GM19240 (cell line): ENCODE data around the gene LTF.
"Not testable (repeated sequence)": the region's sequence is repeated elsewhere in the genome, so short reads cannot be mapped to it uniquely, and the experiment has no call there.

Source experiments
- DNase-seq: peaks from one replicate; pipeline ENCODE4 v3.0.0; 2011; ENCODE audit warnings: low spot score; ENCODE audit not compliant: insufficient read length

The LTF gene

GRCh38 chr3:46464326-46465195 is at the start of gene LTF:
Gene LTF (minus strand): TSS chr3:46464905. CDS start chr3:46464867, 38 bp downstream.
- DNase-seq: no peak

- DNase-seq: no peak
Observed at GRCh38 chr3:46512191-46512749, 47.6 kb upstream of the LTF start.

GRCh38 chr3:46509661-46510187 is 45.0 kb upstream of the LTF start:
- DNase-seq: no peak

GRCh38 chr3:46508850-46509591 is 44.3 kb upstream of the LTF start:
- DNase-seq: no peak

- no peak for DNase-seq
Observed at GRCh38 chr3:46506526-46506925, 41.8 kb upstream of the LTF start.

DNA sequence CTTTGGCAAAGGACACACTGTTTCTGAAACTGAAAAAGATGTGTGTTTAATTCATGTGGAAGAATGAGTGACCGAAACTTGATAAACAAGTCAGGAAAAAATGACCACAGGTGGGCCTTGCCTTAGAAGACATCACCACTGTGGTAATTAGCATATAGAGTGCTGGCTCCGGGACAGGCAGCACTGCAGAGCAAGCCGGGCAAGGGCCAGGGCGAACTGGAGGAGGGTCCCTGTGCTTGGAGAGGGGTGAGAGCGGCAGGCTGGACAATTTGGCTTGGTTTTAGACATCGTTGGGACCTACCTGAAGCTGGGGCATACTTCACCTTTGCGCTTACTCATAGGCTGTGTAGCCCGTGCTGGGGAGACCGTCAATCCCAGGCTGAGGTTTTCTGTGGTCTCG is 41.2 kb upstream of the LTF start:
- no peak for DNase-seq

- no peak for DNase-seq
Observed at GRCh38 chr3:46504789-46505188, 40.1 kb upstream of the LTF start.

DNA sequence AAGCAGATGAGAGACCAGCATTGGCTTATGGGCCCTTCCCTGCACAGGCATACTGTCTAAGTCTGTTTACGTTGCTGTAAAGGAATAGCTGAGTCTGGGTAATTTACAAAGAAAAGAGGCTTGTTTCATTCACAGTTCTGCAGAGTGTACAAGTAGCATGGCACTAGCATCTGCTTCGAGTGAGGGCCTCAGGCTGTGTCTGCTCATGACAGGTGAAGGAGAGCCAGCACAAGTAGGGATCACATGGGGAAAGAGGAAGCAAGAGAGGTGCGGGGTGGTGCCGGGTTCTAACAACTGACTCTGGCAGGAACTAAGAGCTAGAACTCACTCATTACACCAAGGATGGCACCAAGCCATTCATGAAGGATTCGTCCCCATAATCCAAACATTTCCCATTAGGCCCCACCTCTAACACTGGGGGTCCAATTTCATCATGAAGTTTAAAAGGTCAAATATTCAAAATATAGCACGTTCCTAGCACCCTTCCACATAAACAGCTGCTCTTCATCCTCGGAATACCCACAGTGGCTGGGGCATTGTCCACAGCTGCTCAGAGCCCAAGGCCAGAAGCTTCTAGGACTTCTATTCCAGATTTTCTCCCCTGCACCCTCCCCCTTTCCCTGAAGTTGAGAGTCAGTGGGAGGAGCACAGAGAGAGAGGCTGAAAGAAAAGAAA is 38.6 kb upstream of the LTF start:
- DNase-seq: no peak

DNA sequence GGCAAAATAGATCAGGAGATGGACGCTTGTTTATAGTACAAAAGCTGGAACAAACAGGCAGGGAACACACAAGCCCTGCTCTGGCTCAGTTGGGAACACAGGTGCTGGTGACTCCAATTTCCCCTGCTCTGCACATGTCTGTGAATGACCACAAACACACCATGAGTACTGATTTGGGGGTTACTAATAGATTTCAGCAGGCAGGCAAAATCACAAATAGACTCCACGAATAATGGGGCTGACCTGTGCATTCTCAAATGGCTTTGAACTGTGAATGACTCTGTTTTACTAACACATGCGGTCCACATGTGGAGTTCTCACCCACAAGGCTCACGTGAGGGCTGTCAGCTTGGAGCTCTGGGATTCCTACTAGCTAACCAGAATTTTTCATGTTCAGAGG is 37.0 kb upstream of the LTF start:
- no peak for DNase-seq

DNA sequence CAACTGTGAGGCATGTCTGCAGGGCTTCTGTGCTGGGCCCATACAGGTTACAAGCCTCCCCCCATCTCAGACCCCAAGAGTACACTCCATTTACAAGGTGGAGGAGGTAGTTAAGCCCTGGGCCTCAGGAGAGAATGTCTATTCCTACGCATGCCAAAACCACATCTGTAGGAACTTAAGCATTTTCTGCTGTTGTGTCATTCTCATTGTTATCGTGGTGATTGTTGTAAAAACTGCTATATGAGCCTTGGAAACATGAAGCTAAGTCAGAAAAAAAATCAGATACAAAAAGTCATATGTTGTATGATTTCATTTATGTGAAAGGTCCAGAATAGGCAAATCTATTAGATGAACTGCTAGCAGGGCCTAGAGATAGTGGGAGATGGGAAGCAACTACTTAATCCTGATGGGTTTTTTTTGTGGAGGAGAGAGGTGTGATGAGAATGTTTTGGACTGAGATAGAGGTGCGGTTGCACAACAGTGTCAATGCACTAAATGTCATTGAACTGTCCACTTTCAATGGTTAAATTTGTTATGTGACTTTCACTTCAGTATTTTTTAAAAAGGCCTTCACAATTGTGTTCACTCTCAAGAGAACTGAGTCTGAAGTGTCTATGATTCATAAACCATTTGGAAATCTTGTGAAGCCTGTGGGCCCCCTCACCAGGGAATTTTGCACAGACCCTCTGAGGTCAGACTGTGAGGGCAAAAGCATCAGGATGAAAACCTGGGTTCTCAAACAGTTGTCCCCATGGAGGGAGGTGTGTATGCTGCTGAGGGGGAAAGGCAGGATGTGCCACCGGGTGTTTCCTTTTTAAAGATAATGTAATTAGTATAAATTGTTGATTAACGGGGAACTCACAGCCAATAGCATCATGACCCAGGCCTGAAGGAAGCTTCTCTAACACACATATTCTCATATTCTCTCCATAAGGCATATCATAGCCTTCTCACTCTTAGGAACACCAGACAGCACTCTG is 36.2 kb upstream of the LTF start:
- DNase-seq: no peak

DNA sequence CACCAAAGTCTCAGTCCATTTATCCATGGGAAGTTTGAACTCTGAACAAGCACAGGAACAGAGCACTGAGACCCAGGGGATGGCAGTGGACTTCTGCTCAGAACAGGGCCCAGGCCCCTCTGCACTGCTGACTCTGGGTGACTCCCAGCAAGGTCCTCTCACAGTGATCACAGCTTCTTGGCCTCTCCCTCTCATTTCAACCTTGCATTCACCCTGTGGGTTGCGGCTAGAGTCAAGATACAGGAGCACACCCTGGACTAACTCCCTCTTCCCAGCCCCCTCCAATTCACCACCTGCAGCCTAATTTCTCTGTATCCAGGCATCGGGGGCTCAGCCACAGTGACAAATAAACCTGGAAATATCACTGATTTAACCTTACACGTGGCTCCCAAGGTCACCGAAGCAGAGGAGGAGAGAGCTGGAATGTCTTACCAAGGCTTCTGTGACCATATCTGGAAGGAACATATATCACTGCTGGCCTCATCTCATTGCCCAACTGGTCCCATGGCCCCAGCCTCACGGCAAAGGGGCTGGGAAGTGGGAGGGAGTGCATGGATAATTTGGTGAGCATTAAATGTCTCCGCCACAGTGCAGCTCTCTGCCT is 34.3 kb upstream of the LTF start:
- DNase-seq: no peak

DNA sequence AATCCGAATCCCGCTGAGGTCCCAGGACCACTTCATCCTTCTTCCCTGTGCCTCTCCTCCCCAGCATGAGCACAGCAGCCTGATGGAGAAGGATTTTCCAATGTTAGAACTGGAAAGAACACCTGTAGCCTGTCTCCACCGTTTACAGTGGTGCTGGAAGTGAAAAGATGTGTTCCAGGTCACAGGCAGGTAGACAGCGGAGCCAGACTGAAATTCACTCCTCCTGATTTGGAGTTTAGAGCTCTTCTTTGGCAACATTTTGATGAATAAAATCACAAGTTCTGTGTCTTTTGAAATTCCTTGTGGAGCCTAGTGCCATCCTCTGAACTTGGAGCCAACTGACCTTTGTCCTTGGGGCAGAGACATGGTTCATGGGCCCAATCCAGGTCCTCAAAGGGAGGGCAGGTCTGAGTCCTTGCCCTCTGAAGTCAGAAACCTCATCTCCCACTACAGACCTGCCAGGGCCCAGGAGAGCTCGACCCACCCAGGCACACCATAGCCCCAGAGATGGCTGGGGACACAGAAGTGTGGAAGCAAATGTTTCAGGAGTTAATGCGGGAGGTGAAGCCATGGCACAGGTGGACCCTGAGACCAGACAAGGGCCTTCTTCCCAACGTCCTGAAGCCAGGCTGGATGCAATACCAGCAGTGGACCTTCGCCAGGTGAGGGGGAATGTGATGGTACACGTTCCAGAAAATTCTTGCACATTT is 33.0 kb upstream of the LTF start, which contains the start of gene RTP3:
TSS of gene RTP3 (plus strand) at position 421 of the 710 bp plus-strand sequence. CDS start at position 508, 87 bp downstream.
- no peak for DNase-seq

GRCh38 chr3:46496746-46497555 is 32.2 kb upstream of the LTF start:
- no peak for DNase-seq

- DNase-seq: no peak
Observed at GRCh38 chr3:46495901-46496456, 31.3 kb upstream of the LTF start.

DNA sequence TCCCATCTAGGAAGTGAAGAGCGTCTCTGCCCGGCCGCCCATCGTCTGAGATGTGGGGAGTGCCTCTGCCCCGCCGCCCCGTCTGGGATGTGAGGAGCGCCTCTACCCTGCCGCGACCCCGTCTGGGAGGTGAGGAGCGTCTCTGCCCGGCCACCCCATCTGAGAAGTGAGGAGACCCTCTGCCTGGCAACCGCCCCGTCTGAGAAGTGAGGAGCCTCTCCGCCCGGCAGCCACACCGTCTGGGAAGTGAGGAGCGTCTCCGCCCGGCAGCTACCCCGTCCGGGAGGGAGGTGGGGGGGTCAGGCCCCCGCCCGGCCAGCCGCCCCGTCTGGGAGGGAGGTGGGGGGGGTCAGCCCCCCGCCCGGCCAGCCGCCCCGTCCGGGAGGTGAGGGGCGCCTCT is 29.8 kb upstream of the LTF start:
- DNase-seq: not testable (repeated sequence)

- no peak for DNase-seq
Observed at GRCh38 chr3:46492890-46493547, 28.3 kb upstream of the LTF start.
